Neural cell (in vitro differentiated cells): ENCODE data around the gene C20orf144.

ENCODE experiments used
- CTCF ChIP-seq: fragments of 450-650 bp; IDR thresholded peaks from 2 replicates; pipeline ENCODE4 v1.5.1; 2014; ENCODE audit warnings: antibody characterized with exemption, mild to moderate bottlenecking, moderate library complexity; ENCODE audit not compliant: poor library complexity, severe bottlenecking
- EP300 ChIP-seq: fragments of 450-650 bp; conservative IDR thresholded peaks from 2 replicates; pipeline ENCODE4 v1.6.1; 2014; ENCODE audit warnings: antibody characterized with exemption, mild to moderate bottlenecking, moderate library complexity; ENCODE audit not compliant: poor library complexity, severe bottlenecking
- EZH2 ChIP-seq: fragments of 200-600, 300-800 bp; shearing (Covaris generic), sonication (generic); IDR thresholded peaks from 2 replicates; pipeline ENCODE4 v1.6.1; 2014; ENCODE audit warnings: antibody characterized with exemption, low read length, borderline replicate concordance, mild to moderate bottlenecking; ENCODE audit not compliant: insufficient read depth, poor library complexity, severe bottlenecking
- RAD21 ChIP-seq: fragments of 450-650 bp; conservative IDR thresholded peaks from 2 replicates; pipeline ENCODE4 v1.6.1; 2014; ENCODE audit warnings: antibody characterized with exemption, mild to moderate bottlenecking, moderate library complexity
- SMC3 ChIP-seq: fragments of 450-650 bp; conservative IDR thresholded peaks from 2 replicates; pipeline ENCODE4 v1.6.1; 2014; ENCODE audit warnings: antibody characterized with exemption, mild to moderate bottlenecking, moderate library complexity; ENCODE audit not compliant: poor library complexity
- TAF1 ChIP-seq: IDR thresholded peaks from 2 replicates; pipeline ENCODE4 v1.6.1; 2012; ENCODE audit warnings: low read depth

GRCh38 chr20:33686100-33686983, 24.2 kb downstream of the C20orf144 start, which contains the start of gene E2F1:
- TF ChIP-seq CTCF (peak; percentile 65), EZH2 (no peak), RAD21 (peak; percentile 27), SMC3 (peak; percentile 53), EP300 (no peak), TAF1 (no peak)
